ENCODE results near the gene CBFA2T3.
A peak's percentile ranks its signal among the peaks of the same experiment; 100 is the strongest.

The CBFA2T3 gene

GRCh38 chr16:88936556-88937205 lies 40.3 kb downstream of the CBFA2T3 start:
- DNase-seq = no peak

- DNase-seq = no peak
Measured at GRCh38 chr16:88936008-88936555, 40.9 kb downstream of the CBFA2T3 start.

- DNase-seq = no peak
Measured at GRCh38 chr16:88934066-88934667, 42.8 kb downstream of the CBFA2T3 start.

GRCh38 chr16:88932929-88933328 lies 44.1 kb downstream of the CBFA2T3 start:
- no peak for DNase-seq

DNA sequence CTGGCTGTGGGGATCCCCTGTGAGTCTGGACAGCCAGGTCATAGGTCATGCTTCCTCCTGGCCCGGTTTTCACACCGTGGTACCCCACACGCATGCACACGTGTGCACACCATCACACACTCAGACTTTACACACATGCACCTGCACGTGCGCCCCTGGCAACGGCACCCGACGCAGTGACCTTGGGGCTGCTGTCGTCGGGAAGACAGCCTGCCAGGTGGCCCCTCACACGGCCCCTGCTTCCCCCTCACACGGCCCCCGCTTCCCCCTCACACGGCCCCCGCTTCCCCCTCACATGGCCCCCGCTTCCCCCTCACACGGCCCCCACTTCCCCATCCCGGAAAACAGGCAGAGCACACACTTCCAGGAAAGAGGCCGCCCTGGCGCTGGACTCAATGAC lies 45.1 kb downstream of the CBFA2T3 start:
- no peak for DNase-seq

GRCh38 chr16:88931373-88931900 lies 45.6 kb downstream of the CBFA2T3 start:
- DNase-seq = no peak

DNA sequence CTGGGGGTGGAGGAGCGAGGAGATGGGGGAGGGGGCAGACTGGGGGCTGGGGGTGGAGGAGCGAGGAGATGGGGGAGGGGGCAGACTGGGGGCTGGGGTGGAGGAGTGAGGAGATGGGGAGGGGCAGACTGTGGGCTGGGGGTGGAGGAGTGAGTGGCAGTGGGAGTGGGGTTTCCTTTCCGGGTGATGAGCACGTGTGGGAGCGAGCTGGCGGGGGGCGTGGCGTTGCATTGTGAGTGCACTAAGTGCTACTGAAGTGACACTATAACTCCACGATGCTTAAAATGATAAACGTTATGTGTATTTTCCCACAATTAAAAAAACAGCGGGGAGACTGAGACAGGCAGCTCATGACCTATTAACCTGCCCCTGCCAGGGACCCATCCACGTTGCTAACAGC lies 46.3 kb downstream of the CBFA2T3 start:
- no peak for DNase-seq

DNA sequence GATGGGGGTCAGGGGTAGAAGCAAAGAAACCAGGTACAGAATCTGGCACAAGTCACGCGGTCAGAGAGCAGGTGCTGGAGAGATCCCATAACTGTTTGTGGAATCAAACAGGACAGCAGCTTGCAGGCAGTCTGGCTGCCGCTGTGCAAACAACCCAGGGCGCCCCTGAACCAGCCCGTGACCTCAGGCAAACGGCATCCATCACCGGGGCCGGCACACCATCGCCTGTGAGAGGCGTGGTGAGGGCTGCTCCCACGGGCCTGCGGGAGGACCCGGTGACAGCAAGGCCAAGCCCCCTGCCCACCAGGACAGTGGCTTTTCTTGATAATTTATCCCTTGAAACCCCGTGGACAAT lies 47.9 kb downstream of the CBFA2T3 start:
- peak; percentile 47 for DNase-seq

DNA sequence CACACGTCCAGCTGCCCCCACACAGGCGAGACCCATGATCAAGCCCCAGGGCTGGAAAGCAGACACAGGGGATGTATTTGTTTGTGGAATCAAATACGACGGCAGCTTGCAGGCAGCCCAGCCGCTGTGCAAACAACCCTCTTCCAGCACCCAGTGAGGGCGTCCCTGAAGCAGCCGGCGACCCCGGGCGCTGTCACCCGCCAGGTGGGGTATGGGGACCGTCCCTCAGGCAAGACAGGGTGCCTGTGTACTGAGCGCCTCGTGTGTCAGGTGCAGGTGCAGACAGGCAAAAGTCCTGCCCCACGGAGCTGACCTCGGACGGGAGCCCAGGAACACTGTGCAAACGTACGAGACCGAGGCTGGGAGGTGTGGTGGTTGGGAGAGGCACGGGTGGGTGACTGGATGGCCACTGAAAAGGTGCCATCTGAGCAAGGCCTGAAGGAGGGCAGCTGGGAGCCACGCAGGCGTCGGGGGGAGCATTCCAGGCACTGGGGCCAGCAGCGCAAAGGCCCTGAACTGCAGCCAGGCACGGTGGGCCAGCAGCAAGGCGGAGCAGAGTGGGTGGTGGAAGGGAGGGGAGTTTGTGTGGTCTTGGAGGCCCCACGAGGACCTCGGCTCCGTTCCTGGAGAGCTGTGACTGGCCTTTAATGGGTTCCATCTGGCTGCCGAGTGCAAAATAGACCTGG lies 48.5 kb downstream of the CBFA2T3 start:
- DNase-seq = no peak

DNA sequence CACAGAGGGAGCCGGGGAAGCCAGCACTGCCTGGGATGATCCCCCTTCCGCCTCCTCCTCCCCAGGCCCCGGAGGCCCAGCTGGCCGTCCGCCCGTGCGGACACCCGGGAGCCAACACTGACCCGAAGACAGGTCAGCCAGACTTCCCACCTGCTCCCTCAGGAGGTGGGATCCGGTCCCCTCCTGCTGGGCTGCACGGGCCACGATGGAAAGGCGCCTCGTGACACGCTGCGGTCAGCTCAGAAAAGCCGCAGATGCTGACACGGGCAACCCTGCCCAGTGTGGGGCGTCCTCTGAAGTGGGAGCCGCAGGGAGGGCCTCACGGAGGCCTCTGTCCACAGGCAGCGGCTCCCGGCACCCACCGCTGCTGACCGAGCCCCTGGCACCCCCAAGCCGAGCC lies 49.3 kb downstream of the CBFA2T3 start:
- DNase-seq = no peak

DNA sequence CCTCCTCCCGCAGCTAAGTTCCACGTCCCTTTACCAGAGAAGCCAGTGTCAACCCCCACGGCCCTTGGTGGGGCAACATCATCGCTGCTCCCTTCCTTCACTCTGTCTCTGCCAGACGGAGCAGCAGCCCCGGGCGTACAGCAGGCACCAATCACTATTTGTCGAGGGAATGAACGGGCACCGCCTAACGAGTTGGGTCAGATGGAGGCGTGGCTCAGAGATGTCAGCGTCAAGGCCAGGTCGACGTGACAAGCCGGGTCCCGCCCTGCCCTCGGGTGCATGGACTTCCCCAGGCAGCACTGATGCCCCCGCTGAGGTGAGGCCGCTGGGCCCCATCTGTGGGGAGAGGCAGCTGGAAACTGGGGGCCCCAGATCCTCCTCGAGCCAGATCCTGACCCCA lies 50.0 kb downstream of the CBFA2T3 start:
- DNase-seq = no peak

DNA sequence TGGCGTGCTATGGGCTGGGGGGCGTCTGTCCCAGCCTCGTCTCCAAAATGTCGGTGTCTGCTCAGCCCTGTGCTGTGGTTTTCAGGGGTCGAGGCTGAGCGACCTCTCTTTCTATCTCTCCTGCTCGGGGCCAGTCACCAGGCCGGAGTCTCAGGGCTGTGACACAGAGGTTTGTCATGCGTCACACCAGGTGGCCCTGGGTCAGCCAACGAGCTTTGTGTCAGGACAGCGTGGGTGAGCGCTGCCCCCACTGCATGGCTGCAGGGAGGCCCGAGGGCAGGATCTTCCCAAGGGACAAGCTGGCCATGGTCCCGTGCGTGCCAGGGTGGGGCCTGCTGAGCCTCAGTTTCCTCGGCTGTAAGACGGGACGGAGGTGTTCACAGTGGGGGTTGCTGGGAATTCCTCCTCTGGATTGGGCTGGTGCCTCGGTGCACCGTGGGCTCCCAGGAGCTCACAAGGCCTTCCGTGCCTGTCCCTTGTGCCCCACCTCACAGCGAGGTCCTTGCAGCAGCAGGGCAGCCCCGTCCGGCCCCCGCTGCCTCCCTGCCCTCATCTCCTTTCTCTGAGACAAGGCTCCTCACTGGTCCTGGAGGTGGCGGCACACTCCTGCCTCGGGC lies 50.5 kb downstream of the CBFA2T3 start:
- no peak for DNase-seq

GRCh38 chr16:88925540-88925887 lies 51.5 kb downstream of the CBFA2T3 start:
- DNase-seq = no peak

DNA sequence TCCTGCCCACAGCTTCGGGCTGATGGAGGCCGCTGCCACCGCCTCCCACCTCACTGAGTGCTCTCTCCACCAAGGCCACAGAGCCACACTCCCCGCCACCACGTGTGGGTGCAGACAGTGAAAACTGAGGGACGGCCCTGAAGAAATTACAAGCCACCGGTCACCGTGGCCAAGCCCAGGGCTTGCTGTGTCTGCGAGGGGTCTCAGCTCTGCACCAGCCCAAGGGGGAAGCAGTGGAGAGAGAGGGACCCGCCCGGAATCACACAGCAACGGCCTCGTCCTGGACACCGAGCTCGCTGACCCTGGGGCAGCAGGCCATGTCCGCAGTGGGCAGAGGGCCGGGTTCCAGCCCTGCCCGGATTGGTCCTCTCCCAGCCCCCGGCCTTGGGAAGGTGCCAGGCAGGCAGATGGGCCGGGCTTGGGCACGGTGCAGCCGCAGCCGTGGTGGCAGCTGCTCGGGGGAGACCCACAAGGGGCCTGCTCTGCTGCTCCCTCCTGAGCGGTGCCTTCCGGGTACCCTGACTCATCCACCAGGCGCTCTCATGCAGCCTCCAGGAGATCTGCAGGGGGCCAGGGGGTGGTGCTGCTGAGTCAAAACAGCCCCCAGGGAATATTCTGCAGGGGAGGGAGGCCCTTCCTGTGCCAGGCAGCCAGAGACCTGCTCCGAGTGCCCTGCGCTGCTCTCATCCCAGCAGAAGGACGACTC lies 52.0 kb downstream of the CBFA2T3 start:
- DNase-seq = no peak

GRCh38 chr16:88923926-88924833 lies 52.8 kb downstream of the CBFA2T3 start:
- no peak for DNase-seq

DNA sequence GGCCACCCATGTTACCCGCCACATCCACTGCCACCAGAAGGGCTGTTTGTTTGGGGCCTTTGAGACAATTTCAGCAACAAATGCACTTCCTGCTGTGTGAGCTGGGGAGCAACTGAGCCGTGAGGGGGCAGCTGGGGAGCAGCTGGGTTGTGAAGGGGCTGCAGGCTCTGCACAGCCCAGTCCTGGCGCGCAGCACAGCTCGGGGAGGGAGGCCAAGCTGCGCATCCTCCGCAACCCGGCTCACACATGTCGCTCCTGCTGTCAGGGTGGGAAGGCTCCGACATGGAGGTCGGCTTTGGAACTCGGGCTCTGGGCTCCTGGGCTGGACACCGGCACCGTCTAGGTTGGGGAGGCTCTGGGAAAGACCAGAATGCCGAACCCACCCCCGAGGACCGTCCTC lies 53.6 kb downstream of the CBFA2T3 start:
- DNase-seq = no peak

DNA sequence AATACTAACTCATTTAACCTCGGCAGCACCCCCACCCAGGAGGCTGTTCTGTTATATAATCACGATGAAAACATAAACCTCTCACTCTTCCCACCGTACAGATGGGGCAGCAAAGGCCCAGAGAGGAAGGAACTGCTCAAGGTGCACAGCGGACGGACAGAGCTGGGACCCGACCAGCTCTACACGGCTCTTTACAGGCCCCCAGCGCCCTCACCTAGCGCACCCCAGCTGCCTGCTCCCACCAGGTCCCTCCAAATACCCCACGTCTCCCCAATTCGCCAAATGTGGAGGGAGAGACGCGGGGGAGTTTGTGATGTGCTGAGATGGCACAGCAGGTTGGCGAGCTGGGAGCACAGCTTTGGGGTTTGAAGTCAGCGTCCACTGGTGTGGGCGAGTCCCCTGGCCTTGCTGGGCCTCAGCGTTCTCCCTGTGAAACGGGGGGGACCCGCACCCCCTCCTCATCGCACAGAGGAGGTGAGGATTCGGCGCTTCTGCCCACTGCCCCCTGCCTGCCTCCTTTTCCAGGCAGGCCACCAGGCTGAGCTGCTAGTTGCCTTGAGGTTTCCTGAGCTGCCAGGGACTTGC lies 54.1 kb downstream of the CBFA2T3 start:
- no peak for DNase-seq

- no peak for DNase-seq
Measured at GRCh38 chr16:88922114-88922825, 54.7 kb downstream of the CBFA2T3 start.

DNA sequence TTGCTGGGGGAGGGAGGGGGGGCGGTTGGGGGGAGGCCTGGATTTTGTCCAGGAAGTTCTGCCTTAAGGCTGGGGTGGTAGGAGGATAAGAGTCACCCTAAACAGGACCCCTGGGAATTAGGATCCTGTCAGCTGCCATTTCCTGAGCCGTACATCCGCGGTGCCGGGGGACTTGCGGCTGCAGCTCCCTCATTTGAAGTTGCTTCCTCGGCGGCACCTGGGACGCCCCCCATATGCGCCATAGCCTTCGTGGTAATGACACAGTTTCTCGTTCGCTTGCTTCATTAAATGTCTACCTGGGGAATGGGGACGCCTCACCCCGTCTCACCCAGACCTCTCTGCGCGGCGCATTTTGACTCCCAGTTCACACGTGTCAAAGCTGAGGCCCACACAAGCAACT lies 55.4 kb downstream of the CBFA2T3 start:
- no peak for DNase-seq

Data from NCI-H774 (cell line).